Activated naive CD4-positive, alpha-beta T cell (primary cell): ENCODE measurements around the gene JAK1.
A peak's percentile ranks its signal among the peaks of the same experiment; 100 is the strongest.
"Not testable (repeated sequence)": the region's sequence is repeated elsewhere in the genome, so short reads cannot be mapped to it uniquely, and the experiment has no call there.

Source experiments
- DNase-seq, 4 experiments: peaks; one replicate each; lab custom pipeline; 2025; lab: John Stamatoyannopoulos, UW

JAK1 gene

GRCh38 chr1:64966158-64966971 lies at the start of gene JAK1:
JAK1 (minus strand) TSS chr1:64966549; CDS start chr1:64886264, 80,285 bp downstream.
- peak; percentile 62 to 91 (median 73) for DNase-seq

- DNase-seq = no peak
Measured at GRCh38 chr1:65014321-65014720, 48.0 kb upstream of the JAK1 start.

- DNase-seq = no peak
Measured at GRCh38 chr1:65011983-65012382, 45.6 kb upstream of the JAK1 start.

GRCh38 chr1:65009724-65010420 lies 43.5 kb upstream of the JAK1 start:
- no peak for DNase-seq

GRCh38 chr1:65009176-65009575 lies 42.8 kb upstream of the JAK1 start:
- DNase-seq = no peak

GRCh38 chr1:65006806-65007205 lies 40.5 kb upstream of the JAK1 start:
- DNase-seq = no peak

GRCh38 chr1:65003316-65003664 lies 36.9 kb upstream of the JAK1 start:
- DNase-seq = no peak

GRCh38 chr1:65002508-65003315 lies 36.4 kb upstream of the JAK1 start:
- peak; percentile 19 to 58 (median 30) for DNase-seq

GRCh38 chr1:65002156-65002507 lies 35.8 kb upstream of the JAK1 start:
- no peak for DNase-seq

- DNase-seq = peak; percentile 12 to 61 (median 22)
Measured at GRCh38 chr1:65001231-65001792, 35.0 kb upstream of the JAK1 start.

- not testable (repeated sequence) for DNase-seq
Measured at GRCh38 chr1:64998425-64998948, 32.1 kb upstream of the JAK1 start.

- no peak for DNase-seq
Measured at GRCh38 chr1:64996541-64997257, 30.4 kb upstream of the JAK1 start.

- DNase-seq = no peak
Measured at GRCh38 chr1:64995316-64995715, 29.0 kb upstream of the JAK1 start.

GRCh38 chr1:64986903-64987871 lies 20.8 kb upstream of the JAK1 start:
- no peak for DNase-seq

GRCh38 chr1:64984737-64985136 lies 18.4 kb upstream of the JAK1 start:
- DNase-seq = no peak

GRCh38 chr1:64984106-64984505 lies 17.8 kb upstream of the JAK1 start:
- no peak for DNase-seq

GRCh38 chr1:64983110-64983509 lies 16.8 kb upstream of the JAK1 start:
- no peak for DNase-seq

GRCh38 chr1:64981601-64982533 lies 15.5 kb upstream of the JAK1 start:
- DNase-seq = no peak
